Body of pancreas (tissue), 4 donors: Measurements from ENCODE around the gene VANGL1. TPM values are rescaled to one million over a fixed set of nuclear protein-coding genes. Genes with fewer than 3 reads are reported as not detected.

Experiments
- ATAC-seq: fragments of 150-250 bp; one replicate; pipeline ENCODE4 v1.9.1; 2016
- DNase-seq, 4 donors: peaks; one replicate each; pipeline ENCODE4 v3.0.0-alpha.2; 2019
- H3K27ac ChIP-seq, 4 donors: fragments of 200-600 bp; sonication (generic); 1 replicate in 3 of 4; 2 replicates in 1 of 4; pipeline versions ENCODE4 v1.5.1 to v1.6.1; 2016 to 2019; ENCODE audit warnings: mild to moderate bottlenecking in 1 of 4, mixed read lengths in 1 of 4, moderate library complexity in 1 of 4
- H3K27me3 ChIP-seq, 2 donors: fragments of 200-600 bp; sonication (generic); one replicate each; pipeline ENCODE4 v1.6.0; 2016; ENCODE audit warnings: mild to moderate bottlenecking in 1 of 2
- H3K36me3 ChIP-seq, 2 donors: fragments of 200-600 bp; sonication (generic); replicated peaks in 1 of 2; 2 replicates each; pipeline ENCODE4 v1.5.1; 2016; ENCODE audit warnings: low read depth in 2 of 2; ENCODE audit not compliant: insufficient read depth in 1 of 2
- H3K4me1 ChIP-seq: fragments of 200-600 bp; sonication (generic); one replicate; pipeline ENCODE4 v1.6.0; 2016
- H3K4me3 ChIP-seq, 2 donors: fragments of 200-600 bp; sonication (generic); 1 replicate in 1 of 2; 2 replicates in 1 of 2; pipeline ENCODE4 v1.5.1; 2016 to 2019
- H3K9me3 ChIP-seq, 3 donors: fragments of 200-600 bp; sonication (generic); 1 replicate in 2 of 3; 2 replicates in 1 of 3; pipeline ENCODE4 v1.5.1; 2016
- CTCF ChIP-seq, 7 experiments: fragments of 450-650 bp in 4 of 7; fragments of 200-600 bp in 3 of 7; sonication (generic) in 3 of 7; IDR thresholded peaks; one replicate each; pipeline ENCODE4 v1.5.1; 2016 to 2019; ENCODE audit warnings: antibody characterized with exemption in 7 of 7
- POLR2A ChIP-seq, 3 donors: fragments of 450-650 bp; IDR thresholded peaks; one replicate each; pipeline ENCODE4 v1.6.1; 2016; ENCODE audit warnings: antibody characterized with exemption in 3 of 3, mild to moderate bottlenecking in 2 of 3
- WGBS, 2 donors: methylation state at CpG; one replicate each; pipeline ENCODE4 v1.1.5; 2017; 5-methylcytosine and 5-hydroxymethylcytosine counted together
- intact Hi-C: fragments of 100-400 bp; cut with DNase I; formaldehyde crosslinking; loops from one replicate; pipeline ENCODE4 v1.15.1; 2023
- small RNA-seq: library from RNA; depleted of rRNA; stranded (forward); fragments of <200 nt; gene quantifications from one replicate; pipeline ENCODE3, GENCODE V24; 2016
- total RNA-seq, 2 donors: library from RNA; depleted of rRNA; stranded (reverse); fragments of >200 nt; gene quantifications; one replicate each; pipeline ENCODE4 v1.1.0, GENCODE V29; 2016

Gene VANGL1
- total RNA-seq, 2 donors from 2014 or later: 2.6 to 3.9 TPM

- Histone ChIP-seq H3K27me3 (no peaks in the 10 kb centered on the region), H3K4me3 (no peak overlapping the region), H3K9me3 (no peaks in the 10 kb centered on the region), H3K36me3 (no peaks in the 10 kb centered on the region), H3K27ac (no peak overlapping the region), H3K4me1 (no peaks in the 10 kb centered on the region)
- no peak for DNase-seq
- TF ChIP-seq POLR2A (IDR thresholded peaks at IDR 0.05) (no peak), CTCF (IDR thresholded peaks at IDR 0.05) (no peak)
- intact Hi-C loops: no loop called here
- no peak for ATAC-seq
- WGBS, 2 donors: 69% methylated on average over 4 of the region's 4 CpGs
These were observed 90.5 kb downstream of the VANGL1 start for GRCh38 chr1:115732316-115732715.

GRCh38 chr1:115740811-115741210 is 99.0 kb downstream of the VANGL1 start:
- ATAC-seq: no peak
- Histone ChIP-seq H3K36me3 (no peaks in the 10 kb centered on the region), H3K27ac (no peak overlapping the region), H3K27me3 (no peaks in the 10 kb centered on the region), H3K4me3 (no peak overlapping the region), H3K9me3 (no peaks in the 10 kb centered on the region), H3K4me1 (no peaks in the 10 kb centered on the region)
- no peak for DNase-seq
- intact Hi-C loops: no loop called here
- TF ChIP-seq CTCF (IDR thresholded peaks at IDR 0.05): no peak
- TF ChIP-seq POLR2A (IDR thresholded peaks at IDR 0.05): no peak
- WGBS, 2 donors: 59% methylated on average over 1 of the region's 1 CpG

GRCh38 chr1:115744646-115745275 is 103.0 kb downstream of the VANGL1 start:
- intact Hi-C loops: no loop called here
- WGBS, 2 donors: 71 to 77% methylated on average over 3 of the region's 3 CpGs
- DNase-seq (no peak), ATAC-seq (no peak)
- Histone ChIP-seq H3K27ac (no peak overlapping the region), H3K36me3 (no peaks in the 10 kb centered on the region), H3K27me3 (no peaks in the 10 kb centered on the region), H3K9me3 (no peaks in the 10 kb centered on the region), H3K4me3 (no peak overlapping the region), H3K4me1 (no peaks in the 10 kb centered on the region)
- TF ChIP-seq POLR2A (IDR thresholded peaks at IDR 0.05): no peak
- no peak for TF ChIP-seq CTCF (IDR thresholded peaks at IDR 0.05)

GRCh38 chr1:115746021-115746690 is 104.4 kb downstream of the VANGL1 start:
- TF ChIP-seq CTCF (IDR thresholded peaks at IDR 0.05) (no peak), POLR2A (IDR thresholded peaks at IDR 0.05) (no peak)
- H3K27me3 ChIP-seq: no peaks in the 10 kb centered on the region
- no peaks in the 10 kb centered on the region for H3K9me3 ChIP-seq
- H3K4me1 ChIP-seq: no peaks in the 10 kb centered on the region
- intact Hi-C loops: no loop called here
- DNase-seq: no peak
- WGBS, 2 donors: 55 to 65% methylated on average over 5 of the region's 5 CpGs
- no peak overlapping the region for H3K27ac ChIP-seq
- no peak overlapping the region for H3K4me3 ChIP-seq
- no peaks in the 10 kb centered on the region for H3K36me3 ChIP-seq
- ATAC-seq: no peak

Small RNA genes lying within 50 kb of the gene (small RNA-seq; reads per million reads assigned to genes)
- gene RF00406 (not detected), gene RN7SL420P (not detected)

Other genes with a start within 250 kb of the VANGL1 start
- gene CASQ2, start 126.7 kb downstream of the VANGL1 start, total RNA-seq: under 1 TPM in 1 of 2 donors, not detected in 1; 0.26 TPM
- gene NHLH2, start 199.2 kb downstream of the VANGL1 start, total RNA-seq: not detected